HCT116 (cell line): ENCODE data around the gene C16orf95. TPM values are rescaled to one million over a fixed set of nuclear protein-coding genes. Genes with fewer than 3 reads are reported as not detected.

ENCODE experiments used
- ATAC-seq: fragments of 200-7000 bp; cut with Tn5 transposase; 2 replicates; pipeline ENCODE4 v1.9.1; 2020; ENCODE audit warnings: mild to moderate bottlenecking, moderate library complexity
- BruUV-seq: library from RNA; stranded (reverse); fragments of 400-500 nt; replicated peaks from 2 replicates; lab custom pipeline; 2021; lab: Mats Ljungman, UMichigan
- CTCF ChIA-PET: fragments of 300-600 bp; sonication (Branson Sonifier 250); formaldehyde crosslinking; loops from one replicate; lab custom pipeline; 2021; ENCODE audit warnings: antibody characterized with exemption; lab: Charles Lee
- POLR2A ChIA-PET: fragments of 300-600, 350-600 bp; sonication (Branson Sonifier 250); formaldehyde crosslinking; loops from one replicate; lab custom pipeline; 2021; ENCODE audit warnings: antibody characterized with exemption; lab: Charles Lee
- RAD21 ChIA-PET, 2 experiments: fragments of 300-600 bp; sonication (Branson Sonifier 250); formaldehyde crosslinking; loops; one replicate each; lab custom pipeline; 2023; ENCODE audit warnings: low total read pairs in 2 of 2; ENCODE audit not compliant: uncharacterized antibody in 2 of 2, unreplicated experiment in 2 of 2, low non-redundant PET in 1 of 2; lab: Charles Lee
- DNase-seq: peaks from one replicate; pipeline ENCODE4 v3.0.0-alpha.2; 2010; ENCODE audit warnings: low read depth, low spot score
- H2AFZ ChIP-seq: fragments of 200-600 bp; shearing (Covaris generic), sonication (generic); 2 replicates; pipeline ENCODE4 v1.6.1; 2017; ENCODE audit warnings: low read depth, mixed run types, mixed read lengths, antibody characterized with exemption, low read length; ENCODE audit not compliant: poor library complexity, severe bottlenecking
- H3K27ac ChIP-seq: 2 replicates; pipeline ENCODE4 v1.5.1; 2012; ENCODE audit warnings: low read depth, low read length
- H3K27me3 ChIP-seq: fragments of 200-600 bp; sonication (generic); 2 replicates; pipeline ENCODE4 v1.6.1; 2016; ENCODE audit warnings: mixed run types, low read length, mixed read lengths; ENCODE audit not compliant: insufficient read depth
- H3K36me3 ChIP-seq, 2 experiments: fragments of 200-500 bp in 1 of 2; fragments of 200-600 bp in 1 of 2; sonication (Bioruptor generic) in 1 of 2; sonication (generic) in 1 of 2; 2 replicates each; pipeline versions ENCODE4 v1.5.1 to v1.6.1; 2014 to 2016; ENCODE audit warnings: low read length in 2 of 2, inconsistent platforms in 1 of 2, mixed read lengths in 1 of 2, mixed run types in 1 of 2; ENCODE audit not compliant: insufficient read depth in 2 of 2, control insufficient read depth in 1 of 2
- H3K4me1 ChIP-seq, 2 experiments: fragments of 200-600 bp in 1 of 2; sonication (generic) in 1 of 2; 2 replicates each; pipeline versions ENCODE4 v1.5.1 to v1.6.1; 2012 to 2017; ENCODE audit warnings: low read length in 2 of 2, inconsistent platforms in 1 of 2, mild to moderate bottlenecking in 1 of 2, mixed read lengths in 1 of 2, mixed run types in 1 of 2, moderate library complexity in 1 of 2; ENCODE audit not compliant: insufficient read depth in 2 of 2, control insufficient read depth in 1 of 2
- H3K4me2 ChIP-seq: fragments of 200-600 bp; sonication (generic); 2 replicates; pipeline ENCODE4 v1.6.1; 2017; ENCODE audit warnings: mixed run types, low read length, mixed read lengths
- H3K4me3 ChIP-seq, 2 experiments: fragments of 200-600 bp in 1 of 2; sonication (generic) in 1 of 2; replicated peaks in 1 of 2; 2 replicates each; pipeline ENCODE4 v1.5.1; 2011 to 2016; ENCODE audit warnings: low read length in 2 of 2, control low read depth in 1 of 2, low read depth in 1 of 2, mild to moderate bottlenecking in 1 of 2, mixed read lengths in 1 of 2, mixed run types in 1 of 2
- H3K79me2 ChIP-seq: fragments of 200-600 bp; sonication (generic); 2 replicates; pipeline ENCODE4 v1.6.1; 2017; ENCODE audit warnings: mild to moderate bottlenecking, mixed run types, low read length, moderate library complexity, mixed read lengths; ENCODE audit not compliant: insufficient read depth
- H3K9ac ChIP-seq: fragments of 200-600 bp; sonication (generic); 2 replicates; pipeline ENCODE4 v1.6.1; 2016; ENCODE audit warnings: low read length, mixed read lengths
- H3K9me2 ChIP-seq: fragments of 200-600 bp; sonication (generic), shearing (Covaris generic); 2 replicates; pipeline ENCODE4 v1.6.1; 2017; ENCODE audit warnings: mixed run types, mild to moderate bottlenecking, moderate library complexity; ENCODE audit not compliant: insufficient read depth
- H3K9me3 ChIP-seq, 2 experiments: fragments of 200-500 bp in 1 of 2; fragments of 200-600 bp in 1 of 2; sonication (Bioruptor generic) in 1 of 2; sonication (generic) in 1 of 2; 2 replicates each; pipeline ENCODE4 v1.6.1; 2014 to 2017; ENCODE audit warnings: low read length in 2 of 2, mixed read lengths in 2 of 2, inconsistent platforms in 1 of 2, low read depth in 1 of 2, mild to moderate bottlenecking in 1 of 2, mixed run types in 1 of 2, moderate library complexity in 1 of 2; ENCODE audit not compliant: control insufficient read depth in 1 of 2, insufficient read depth in 1 of 2
- H4K20me1 ChIP-seq: fragments of 200-600 bp; sonication (generic), shearing (Covaris generic); 2 replicates; pipeline ENCODE4 v1.6.1; 2017; ENCODE audit warnings: mixed run types, mild to moderate bottlenecking, moderate library complexity; ENCODE audit not compliant: insufficient read depth
- ATF3 ChIP-seq: IDR thresholded peaks from 2 replicates; pipeline ENCODE4 v1.6.1; 2012
- CBX3 ChIP-seq: IDR thresholded peaks from 2 replicates; pipeline ENCODE4 v1.6.1; 2012; ENCODE audit warnings: low read depth
- CEBPB ChIP-seq: IDR thresholded peaks from 2 replicates; pipeline ENCODE4 v1.6.1; 2012; ENCODE audit warnings: low read depth
- CTCF ChIP-seq, 3 experiments: fragments of 200-600 bp in 1 of 3; sonication (generic) in 1 of 3; IDR thresholded peaks in 2 of 3; conservative IDR thresholded peaks in 1 of 3; 2 replicates each; pipeline ENCODE4 v1.5.1; 2012 to 2017; ENCODE audit warnings: low read depth in 2 of 3, low read length in 2 of 3, antibody characterized with exemption in 1 of 3, borderline replicate concordance in 1 of 3, control low read depth in 1 of 3, mild to moderate bottlenecking in 1 of 3, mixed read lengths in 1 of 3, mixed run types in 1 of 3, moderate library complexity in 1 of 3; ENCODE audit not compliant: insufficient read depth in 1 of 3
- EGR1 ChIP-seq: IDR thresholded peaks from 2 replicates; pipeline ENCODE4 v1.6.1; 2012; ENCODE audit warnings: low read depth
- EZH2phosphoT487 ChIP-seq: fragments of 200-600 bp; IDR thresholded peaks from 2 replicates; pipeline ENCODE4 v1.6.1; 2018; ENCODE audit warnings: antibody characterized with exemption, borderline replicate concordance
- FOSL1 ChIP-seq: IDR thresholded peaks from 2 replicates; pipeline ENCODE4 v1.6.1; 2012; ENCODE audit warnings: low read depth
- JUND ChIP-seq: IDR thresholded peaks from 2 replicates; pipeline ENCODE4 v1.6.1; 2012
- MAX ChIP-seq: IDR thresholded peaks from 2 replicates; pipeline ENCODE4 v1.6.1; 2012
- POLR2A ChIP-seq: IDR thresholded peaks from 2 replicates; pipeline ENCODE4 v1.7.0; 2011; ENCODE audit warnings: borderline replicate concordance; ENCODE audit not compliant: insufficient read depth, insufficient read length; ENCODE audit errors: extremely low read depth
- RAD21 ChIP-seq: IDR thresholded peaks from 2 replicates; pipeline ENCODE4 v1.6.1; 2012; ENCODE audit warnings: low read depth, mild to moderate bottlenecking
- REST ChIP-seq: IDR thresholded peaks from 2 replicates; pipeline ENCODE4 v1.6.1; 2012; ENCODE audit warnings: low read depth
- SIN3A ChIP-seq: IDR thresholded peaks from 2 replicates; pipeline ENCODE4 v1.6.1; 2012; ENCODE audit warnings: low read depth
- SP1 ChIP-seq: IDR thresholded peaks from 2 replicates; pipeline ENCODE4 v1.6.1; 2012; ENCODE audit warnings: low read depth
- TCF7L2 ChIP-seq: IDR thresholded peaks from 2 replicates; pipeline ENCODE4 v1.7.0; 2011; ENCODE audit warnings: borderline replicate concordance, inconsistent platforms; ENCODE audit not compliant: insufficient read depth, insufficient read length; ENCODE audit errors: extremely low read depth
- YY1 ChIP-seq: IDR thresholded peaks from 2 replicates; pipeline ENCODE4 v1.6.1; 2011; ENCODE audit warnings: low read length, low read depth, moderate library complexity, mild to moderate bottlenecking; ENCODE audit not compliant: insufficient replicate concordance; ENCODE audit errors: extremely low read depth
- ZBTB33 ChIP-seq: IDR thresholded peaks from 2 replicates; pipeline ENCODE4 v1.6.1; 2011; ENCODE audit warnings: mild to moderate bottlenecking, low read length, moderate library complexity; ENCODE audit not compliant: insufficient replicate concordance; ENCODE audit errors: extremely low read depth
- ZFX ChIP-seq: fragments of 450-650 bp; IDR thresholded peaks from 2 replicates; pipeline ENCODE4 v1.6.1; 2017
- ZNF274 ChIP-seq: fragments of 200-500 bp; sonication (Bioruptor generic); IDR thresholded peaks from 2 replicates; pipeline ENCODE4 v1.6.1; 2014; ENCODE audit warnings: mild to moderate bottlenecking, low read depth, low read length, inconsistent platforms
- intact Hi-C: fragments of 100-400 bp; cut with micrococcal nuclease; formaldehyde crosslinking; loops from 2 replicates; pipeline ENCODE4 v1.10.0; 2022
- total RNA-seq: library from RNA; stranded (reverse); gene quantifications from one replicate; pipeline ENCODE4 v1.2.1, GENCODE V29; 2021; ENCODE audit not compliant: unreplicated experiment

Gene C16orf95
- total RNA-seq, 1 experiment from 2014 or later: 12.2 TPM

GRCh38 chr16:87267566-87267965 lies 49.6 kb downstream of the C16orf95 start (continued):
- no peak for TF ChIP-seq ZNF274
- TF ChIP-seq ZFX: no peak
- no peak for TF ChIP-seq EZH2phosphoT487
- TF ChIP-seq MAX: no peak
- no peak for TF ChIP-seq POLR2A
- no peak for TF ChIP-seq YY1

- ChIA-PET CTCF (interaction anchor here (1.0 kb wide), 1 partner anchor 13 kb away, joined by 3 read pairs; no protein-coding TSS in a partner anchor), POLR2A (interaction anchor here (0.9 kb wide), 1 partner anchor 13 kb away, joined by 3 read pairs; no protein-coding TSS in a partner anchor), RAD21 (no interaction called here)
- Histone ChIP-seq H3K4me3 (no peak overlapping the region), H4K20me1 (no peaks in the 10 kb centered on the region), H3K27me3 (no peaks in the 10 kb centered on the region), H3K9me3 (no peaks in the 10 kb centered on the region), H3K79me2 (no peaks in the 10 kb centered on the region), H3K36me3 (no peaks in the 10 kb centered on the region), H2AFZ (no peak overlapping the region), H3K4me1 (peaks cover 13 to 18% of the 10 kb centered on the region in 2 experiments), H3K4me2 (no peak overlapping the region), H3K9me2 (no peaks in the 10 kb centered on the region), H3K27ac (no peak overlapping the region), H3K9ac (no peak overlapping the region)
- DNase-seq (no peak), ATAC-seq (no peak)
- BruUV-seq: no TSS peak
- intact Hi-C loops: no loop called here
- no peak for TF ChIP-seq JUND
- no peak for TF ChIP-seq ZNF274
- no peak for TF ChIP-seq YY1
- no peak for TF ChIP-seq SP1
- no peak for TF ChIP-seq CTCF (IDR thresholded peaks at IDR 0.05 in 2 of 3, conservative IDR thresholded peaks at IDR 0.05 in 1 of 3; ENCODE audit: borderline replicate concordance in 1 of 3, insufficient read depth in 1 of 3, low read depth in 2 of 3, low read length in 2 of 3)
- no peak for TF ChIP-seq ZBTB33
- TF ChIP-seq CEBPB: no peak
- no peak for TF ChIP-seq EGR1
- TF ChIP-seq FOSL1: no peak
- no peak for TF ChIP-seq TCF7L2
- no peak for TF ChIP-seq SIN3A
- TF ChIP-seq RAD21: no peak
- no peak for TF ChIP-seq ATF3
- no peak for TF ChIP-seq CBX3
- TF ChIP-seq REST: no peak
Observed at GRCh38 chr16:87266846-87267245, 50.3 kb downstream of the C16orf95 start.
